HepG2 (cell line): Measurements from ENCODE around the gene CCDC192. TPM values are rescaled to one million over a fixed set of nuclear protein-coding genes. Genes with fewer than 3 reads are reported as not detected.

Source experiments
- ATAC-seq: fragments of 200-7000 bp; cut with Tn5 transposase; 3 replicates; pipeline ENCODE4 v1.9.1; 2020; ENCODE audit warnings: mild to moderate bottlenecking, moderate library complexity
- BruUV-seq: library from RNA; stranded (reverse); fragments of 400-500 nt; replicated peaks from 2 replicates; lab custom pipeline; 2021; lab: Mats Ljungman, UMichigan
- CTCF ChIA-PET: fragments of 300-600 bp; formaldehyde crosslinking; extraction: SDS; loops from one replicate; lab custom pipeline; 2021; ENCODE audit warnings: low total read pairs, inconsistent platforms, low intra/inter-chr PET ratio; lab: Yijun Ruan, JAX
- POLR2A ChIA-PET: fragments of 350-600 bp; sonication (Branson Sonifier 250); formaldehyde crosslinking; loops from one replicate; lab custom pipeline; 2020; ENCODE audit warnings: antibody characterized with exemption, inconsistent platforms; lab: Yijun Ruan, JAX
- DNase-seq: peaks from one replicate; pipeline ENCODE4 v3.0.0-alpha.2; 2015; ENCODE audit warnings: low spot score
- FAIRE-seq: peaks from 3 replicates; lab custom pipeline; 2011; peaks lifted over from hg19 to GRCh38; lab: Jason Lieb, UNC
- H2AFZ ChIP-seq: one replicate; pipeline ENCODE4 v1.6.1; 2011; ENCODE audit warnings: low read length, inconsistent platforms
- H3K27ac ChIP-seq: fragments of 300-600 bp; 3 replicates; pipeline ENCODE4 v1.8.0; 2011; ENCODE audit warnings: mixed run types, mild to moderate bottlenecking, mixed read lengths, low read length, inconsistent platforms; ENCODE audit not compliant: insufficient read depth; ENCODE audit errors: extremely low read length
- H3K27me3 ChIP-seq, 2 experiments: fragments of 200-600 bp in 1 of 2; 2 replicates in 1 of 2; 3 replicates in 1 of 2; pipeline versions ENCODE4 v1.6.0 to v1.8.0; 2011; ENCODE audit warnings: low read length in 2 of 2, mild to moderate bottlenecking in 2 of 2, moderate library complexity in 2 of 2, inconsistent platforms in 1 of 2; ENCODE audit not compliant: insufficient read depth in 2 of 2, control insufficient read depth in 1 of 2
- H3K36me3 ChIP-seq, 2 experiments: fragments of 200-600 bp in 1 of 2; replicated peaks in 1 of 2; 2 replicates in 1 of 2; 3 replicates in 1 of 2; pipeline versions ENCODE4 v1.5.1 to v1.8.0; 2011; ENCODE audit warnings: low read length in 2 of 2, inconsistent platforms in 1 of 2; ENCODE audit not compliant: insufficient read depth in 2 of 2, control insufficient read depth in 1 of 2
- H3K4me1 ChIP-seq: 2 replicates; pipeline ENCODE4 v1.5.1; 2012; ENCODE audit warnings: low read length, inconsistent platforms; ENCODE audit not compliant: insufficient read depth
- H3K4me2 ChIP-seq: 2 replicates; pipeline ENCODE4 v1.6.0; 2011; ENCODE audit warnings: low read depth, low read length, inconsistent platforms
- H3K4me3 ChIP-seq, 3 experiments: fragments of 200-600 bp in 1 of 3; sonication (generic), shearing (Covaris generic) in 1 of 3; replicated peaks in 1 of 3; 2 replicates each; pipeline ENCODE4 v1.5.1; 2011 to 2016; ENCODE audit warnings: low read length in 3 of 3, inconsistent platforms in 2 of 3, low read depth in 2 of 3, mild to moderate bottlenecking in 2 of 3, control low read depth in 1 of 3, mixed read lengths in 1 of 3; ENCODE audit not compliant: insufficient read depth in 1 of 3
- H3K79me2 ChIP-seq: one replicate; pipeline ENCODE4 v1.6.1; 2011; ENCODE audit warnings: low read length, inconsistent platforms; ENCODE audit not compliant: insufficient read depth
- H3K9ac ChIP-seq: 2 replicates; pipeline ENCODE4 v1.6.0; 2011; ENCODE audit warnings: mild to moderate bottlenecking, low read depth, low read length, inconsistent platforms; ENCODE audit not compliant: insufficient read depth
- H3K9me3 ChIP-seq: 2 replicates; pipeline ENCODE4 v1.5.1; 2012; ENCODE audit warnings: mild to moderate bottlenecking, low read length
- H4K20me1 ChIP-seq: 2 replicates; pipeline ENCODE4 v1.6.0; 2011; ENCODE audit warnings: inconsistent platforms, mild to moderate bottlenecking, low read length, moderate library complexity; ENCODE audit not compliant: insufficient read depth
- ATRX ChIP-seq: sonication (generic); formaldehyde crosslinking; IDR thresholded peaks from 2 replicates; pipeline ENCODE4 v1.4.0; 2020; ENCODE audit warnings: missing genetic modification reagents, borderline replicate concordance
- FOXA3 ChIP-seq: IDR thresholded peaks from 2 replicates; pipeline ENCODE4 v1.6.1; 2016; ENCODE audit warnings: missing genetic modification reagents, missing compliant biosample characterization
- RBAK ChIP-seq: sonication (generic); formaldehyde crosslinking; IDR thresholded peaks from 2 replicates; pipeline ENCODE4 v1.5.1; 2020; ENCODE audit warnings: mild to moderate bottlenecking, missing genetic modification reagents
- THAP11 ChIP-seq: IDR thresholded peaks from 2 replicates; pipeline ENCODE4 v1.6.1; 2016; ENCODE audit warnings: missing biosample characterization, missing genetic modification reagents
- TMF1 ChIP-seq: sonication (generic); formaldehyde crosslinking; IDR thresholded peaks from 2 replicates; pipeline ENCODE4 v1.8.1; 2022; ENCODE audit warnings: low read depth, missing genetic modification reagents
- ZNF34 ChIP-seq: sonication (generic); formaldehyde crosslinking; IDR thresholded peaks from 2 replicates; pipeline ENCODE4 v1.4.0; 2020; ENCODE audit warnings: mild to moderate bottlenecking, missing genetic modification reagents, borderline replicate concordance
- ZNF749 ChIP-seq: sonication (generic); formaldehyde crosslinking; IDR thresholded peaks from 2 replicates; pipeline ENCODE4 v1.8.0; 2022; ENCODE audit warnings: mild to moderate bottlenecking, missing genetic modification reagents, moderate library complexity, borderline replicate concordance
- ZNF784 ChIP-seq: sonication (generic); formaldehyde crosslinking; IDR thresholded peaks from 2 replicates; pipeline ENCODE4 v1.5.1; 2020; ENCODE audit warnings: missing genetic modification reagents, mild to moderate bottlenecking, borderline replicate concordance
- WGBS: methylation state at CpG from one replicate; pipeline ENCODE4 v1.1.6; 2017; ENCODE audit warnings: low lambda C conversion rate; 5-methylcytosine and 5-hydroxymethylcytosine counted together
- in situ Hi-C: cut with HindIII; loops from 2 replicates; pipeline ENCODE4 v1.10.0; 2017; ENCODE audit warnings: low pct_unique_long_range_greater_than_20kb; ENCODE audit not compliant: extremely low pct_ligation_motif_present
- intact Hi-C: fragments of 100-400 bp; cut with micrococcal nuclease; formaldehyde crosslinking; loops from one replicate; pipeline ENCODE4 v1.10.0; 2022; ENCODE audit not compliant: unreplicated experiment
- polyA plus RNA-seq, 8 experiments: library from polyadenylated mRNA; depleted of rRNA in 3 of 8; stranded (reverse) in 7 of 8; unstranded in 1 of 8; fragments of >200 nt; fragmentation: Illumina TruSeq in 4 of 8; extraction: Trizol in 4 of 8; gene quantifications; 2 replicates each; pipeline versions ENCODE4 v1.2.1 to v1.2.3, GENCODE V29; 2011 to 2016; ENCODE audit warnings: low read depth in 4 of 8, missing spikeins in 1 of 8, mixed read lengths in 1 of 8; ENCODE audit not compliant: insufficient read depth in 1 of 8
- total RNA-seq, 5 experiments: library from RNA; depleted of rRNA; stranded (reverse); fragments of >200 nt; fragmentation: Illumina TruSeq; extraction: Trizol; gene quantifications; 2 replicates each; pipeline ENCODE4 v1.2.3, GENCODE V29; 2016; ENCODE audit warnings: low read depth in 1 of 5
- TF ChIP-seq, protein P1 (sequence below): IDR thresholded peaks from 2 replicates; pipeline ENCODE4 v1.6.1; 2016; ENCODE audit warnings: missing compliant biosample characterization, missing genetic modification reagents, borderline replicate concordance

Gene CCDC192
- total and polyA plus RNA-seq, 2 of the 13 experiments (the other 11 are each of a cell fraction or from before 2014, with no cell fraction given) = not detected

DNA sequence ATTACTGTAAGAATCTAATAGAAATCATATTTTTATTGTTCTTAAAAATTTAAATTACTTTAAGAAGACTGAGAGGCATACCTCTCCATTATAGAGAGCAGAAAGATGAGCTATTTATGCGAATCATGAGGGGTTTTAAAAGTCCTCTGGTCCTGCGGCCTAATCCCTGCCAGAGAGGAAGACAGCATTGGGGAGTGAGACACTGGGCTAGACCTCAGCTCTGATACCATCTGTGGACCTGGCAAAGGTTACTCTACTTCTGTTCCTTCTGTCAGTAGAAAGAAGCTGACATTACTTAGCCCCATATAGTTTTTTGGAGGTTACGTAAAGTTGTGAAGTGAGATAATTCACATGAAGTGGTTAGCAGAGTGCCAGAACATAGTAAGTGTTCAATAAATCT lies 103.6 kb downstream of the CCDC192 start:
- TF ChIP-seq RBAK (CRISPR knock-in tag) = no peak
- Histone ChIP-seq H3K9me3 (no peaks in the 10 kb centered on the region), H3K36me3 (no peaks in the 10 kb centered on the region), H3K27ac (no peak overlapping the region), H3K4me3 (no peak overlapping the region), H3K79me2 (no peaks in the 10 kb centered on the region), H3K4me2 (no peak overlapping the region), H4K20me1 (no peaks in the 10 kb centered on the region), H3K4me1 (no peaks in the 10 kb centered on the region), H2AFZ (no peak overlapping the region), H3K27me3 (no peaks in the 10 kb centered on the region), H3K9ac (no peak overlapping the region)
- intact Hi-C loops (no loop called here), in situ Hi-C loops (no loop called here)
- ATAC-seq (no peak), FAIRE-seq (no peak), DNase-seq (no peak)
- POLR2A ChIA-PET = no interaction called here
- BruUV-seq = no TSS peak
- 29% methylated on average over 3 of the region's 3 CpGs for WGBS
- CTCF ChIA-PET = no interaction called here

GRCh38 chr5:127809533-127809932 lies 106.3 kb downstream of the CCDC192 start:
- in situ Hi-C loops (no loop called here), intact Hi-C loops (no loop called here)
- ChIA-PET POLR2A (no interaction called here), CTCF (no interaction called here)
- 0% methylated on average over 1 of the region's 1 CpG for WGBS
- Histone ChIP-seq H3K9me3 (no peaks in the 10 kb centered on the region), H4K20me1 (no peaks in the 10 kb centered on the region), H3K79me2 (no peaks in the 10 kb centered on the region), H3K27ac (no peak overlapping the region), H3K4me3 (no peak overlapping the region), H3K4me1 (no peaks in the 10 kb centered on the region), H3K27me3 (no peaks in the 10 kb centered on the region), H3K36me3 (no peaks in the 10 kb centered on the region), H3K9ac (no peak overlapping the region), H3K4me2 (no peak overlapping the region), H2AFZ (no peak overlapping the region)
- BruUV-seq = no TSS peak
- ATAC-seq = no peak
- DNase-seq = no peak
- FAIRE-seq = no peak
- TF ChIP-seq, protein P1, sequence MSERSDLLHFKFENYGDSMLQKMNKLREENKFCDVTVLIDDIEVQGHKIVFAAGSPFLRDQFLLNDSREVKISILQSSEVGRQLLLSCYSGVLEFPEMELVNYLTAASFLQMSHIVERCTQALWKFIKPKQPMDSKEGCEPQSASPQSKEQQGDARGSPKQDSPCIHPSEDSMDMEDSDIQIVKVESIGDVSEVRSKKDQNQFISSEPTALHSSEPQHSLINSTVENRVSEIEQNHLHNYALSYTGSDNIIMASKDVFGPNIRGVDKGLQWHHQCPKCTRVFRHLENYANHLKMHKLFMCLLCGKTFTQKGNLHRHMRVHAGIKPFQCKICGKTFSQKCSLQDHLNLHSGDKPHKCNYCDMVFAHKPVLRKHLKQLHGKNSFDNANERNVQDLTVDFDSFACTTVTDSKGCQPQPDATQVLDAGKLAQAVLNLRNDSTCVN (CRISPR knock-in tag) = no peak
- TF ChIP-seq ZNF784 (CRISPR knock-in tag) (no peak), ATRX (no peak), THAP11 (CRISPR knock-in tag) (no peak), ZNF749 (CRISPR knock-in tag) (no peak), ZNF34 (CRISPR knock-in tag) (no peak), TMF1 (CRISPR knock-in tag) (no peak), FOXA3 (CRISPR knock-in tag) (no peak)
